ENCODE data around the gene CRY2.

GRCh38 chr11:45872651-45873356 lies 25.5 kb downstream of the CRY2 start:
- peak; percentile 83 for TF ChIP-seq CTCF (IDR thresholded peaks at IDR 0.05; ENCODE audit: low read depth, low read length)
- no peak for TF ChIP-seq POLR2A (IDR thresholded peaks at IDR 0.05; ENCODE audit: extremely low read depth, insufficient read length)
- TF ChIP-seq MAX (IDR thresholded peaks at IDR 0.05; ENCODE audit: low read depth, low read length): no peak
